H1 (cell line): ENCODE results near the gene CHMP4B. TPM values are rescaled to one million over a fixed set of nuclear protein-coding genes. Genes with fewer than 3 reads are reported as not detected.

Experiments
- ATF2 ChIP-seq: IDR thresholded peaks from 2 replicates; pipeline ENCODE4 v1.6.1; 2012; ENCODE audit warnings: low read length, inconsistent platforms
- BCL11A ChIP-seq, 2 experiments: IDR thresholded peaks; one replicate each; pipeline ENCODE4 v1.6.1; 2011; ENCODE audit warnings: low read depth in 2 of 2, low read length in 2 of 2, mild to moderate bottlenecking in 2 of 2
- BRCA1 ChIP-seq: IDR thresholded peaks from 2 replicates; pipeline ENCODE4 v1.6.1; 2012; ENCODE audit warnings: low read depth, low read length, improper control_type of control experiment
- CEBPB ChIP-seq: IDR thresholded peaks from 2 replicates; pipeline ENCODE4 v1.6.1; 2012; ENCODE audit warnings: low read depth, low read length
- E2F6 ChIP-seq: IDR thresholded peaks from 2 replicates; pipeline ENCODE4 v1.6.1; 2012; ENCODE audit warnings: inconsistent platforms
- EP300 ChIP-seq, 2 experiments: IDR thresholded peaks; 1 replicate in 1 of 2; 2 replicates in 1 of 2; pipeline ENCODE4 v1.6.1; 2011 to 2012; ENCODE audit warnings: low read depth in 2 of 2, low read length in 2 of 2, mild to moderate bottlenecking in 2 of 2, borderline replicate concordance in 1 of 2, inconsistent platforms in 1 of 2, moderate library complexity in 1 of 2
- GABPA ChIP-seq: IDR thresholded peaks from 2 replicates; pipeline ENCODE4 v1.6.1; 2011; ENCODE audit warnings: mild to moderate bottlenecking, low read length, moderate library complexity, borderline replicate concordance; ENCODE audit not compliant: insufficient read depth
- HDAC6 ChIP-seq: IDR thresholded peaks from one replicate; pipeline ENCODE4 v1.7.1; 2012; ENCODE audit warnings: low read depth, mild to moderate bottlenecking, inconsistent platforms, low read length, moderate library complexity
- JUN ChIP-seq: IDR thresholded peaks from 2 replicates; pipeline ENCODE4 v1.6.1; 2011; ENCODE audit warnings: low read depth, mild to moderate bottlenecking, improper control_type of control experiment, low read length
- KDM5A ChIP-seq: fragments of 200-600 bp; IDR thresholded peaks from 2 replicates; pipeline ENCODE4 v1.7.1; 2012; ENCODE audit warnings: mild to moderate bottlenecking, low read length, inconsistent platforms, mixed read lengths
- POLR2A ChIP-seq, 2 experiments: IDR thresholded peaks; 1 replicate in 1 of 2; 2 replicates in 1 of 2; pipeline ENCODE4 v1.6.1; 2011; ENCODE audit warnings: low read depth in 2 of 2, low read length in 2 of 2, mild to moderate bottlenecking in 2 of 2; ENCODE audit errors: control extremely low read depth in 1 of 2
- RFX5 ChIP-seq: IDR thresholded peaks from 2 replicates; pipeline ENCODE4 v1.6.1; 2011; ENCODE audit warnings: low read depth, low read length, improper control_type of control experiment, borderline replicate concordance
- RXRA ChIP-seq: IDR thresholded peaks from 2 replicates; pipeline ENCODE4 v1.6.1; 2011; ENCODE audit warnings: low read depth, mild to moderate bottlenecking, low read length, moderate library complexity; ENCODE audit not compliant: insufficient read depth
- SIN3A ChIP-seq, 2 experiments: IDR thresholded peaks in 1 of 2; conservative IDR thresholded peaks in 1 of 2; 2 replicates each; pipeline ENCODE4 v1.6.1; 2011 to 2012; ENCODE audit warnings: low read length in 2 of 2, improper control_type of control experiment in 1 of 2, low read depth in 1 of 2, mild to moderate bottlenecking in 1 of 2
- SP1 ChIP-seq: IDR thresholded peaks from 2 replicates; pipeline ENCODE4 v1.6.1; 2011; ENCODE audit warnings: low read depth, low read length
- SRF ChIP-seq: IDR thresholded peaks from 2 replicates; pipeline ENCODE4 v1.6.1; 2011; ENCODE audit warnings: mild to moderate bottlenecking, low read depth, low read length, moderate library complexity
- TAF1 ChIP-seq: IDR thresholded peaks from 2 replicates; pipeline ENCODE4 v1.6.1; 2011; ENCODE audit warnings: mild to moderate bottlenecking, low read depth, low read length
- TAF7 ChIP-seq: optimal IDR thresholded peaks from 2 replicates; pipeline ENCODE3; 2011; ENCODE audit warnings: low read depth, mild to moderate bottlenecking, inconsistent platforms, low read length, moderate library complexity, borderline replicate concordance
- TCF12 ChIP-seq: IDR thresholded peaks from 2 replicates; pipeline ENCODE4 v1.6.1; 2011; ENCODE audit warnings: low read depth, mild to moderate bottlenecking, low read length
- YY1 ChIP-seq: IDR thresholded peaks from 2 replicates; pipeline ENCODE4 v1.6.1; 2011; ENCODE audit warnings: low read depth, mild to moderate bottlenecking, low read length
- polyA plus RNA-seq, 7 experiments: library from polyadenylated mRNA; depleted of rRNA in 3 of 7; stranded (reverse) in 5 of 7; unstranded in 2 of 7; fragments of >200 nt in 5 of 7; fragments of 200-250 nt in 2 of 7; gene quantifications; 1 replicate in 5 of 7; 2 replicates in 1 of 7; 4 replicates in 1 of 7; pipeline versions ENCODE4 v1.2.1 to v1.2.3, GENCODE V29; 2011 to 2013; ENCODE audit warnings: missing spikeins in 2 of 7, mixed read lengths in 2 of 7
- total RNA-seq: library from RNA; stranded (reverse); fragmentation: NEBNext Ultra II Directional; extraction: Animal tissue kit (Norgen Biotek cat#: 25700); gene quantifications from 2 replicates; pipeline ENCODE4 v1.2.1, GENCODE V29; 2021
- TF ChIP-seq, protein P1 (sequence below): IDR thresholded peaks from 2 replicates; pipeline ENCODE4 v1.6.1; 2011; ENCODE audit warnings: low read depth, mild to moderate bottlenecking, low read length; ENCODE audit not compliant: insufficient read depth

Gene CHMP4B
- total and polyA plus RNA-seq, 2 of the 8 experiments (the other 6 are each of a cell fraction or from before 2014, with no cell fraction given): 38.6 to 66.3 TPM

DNA sequence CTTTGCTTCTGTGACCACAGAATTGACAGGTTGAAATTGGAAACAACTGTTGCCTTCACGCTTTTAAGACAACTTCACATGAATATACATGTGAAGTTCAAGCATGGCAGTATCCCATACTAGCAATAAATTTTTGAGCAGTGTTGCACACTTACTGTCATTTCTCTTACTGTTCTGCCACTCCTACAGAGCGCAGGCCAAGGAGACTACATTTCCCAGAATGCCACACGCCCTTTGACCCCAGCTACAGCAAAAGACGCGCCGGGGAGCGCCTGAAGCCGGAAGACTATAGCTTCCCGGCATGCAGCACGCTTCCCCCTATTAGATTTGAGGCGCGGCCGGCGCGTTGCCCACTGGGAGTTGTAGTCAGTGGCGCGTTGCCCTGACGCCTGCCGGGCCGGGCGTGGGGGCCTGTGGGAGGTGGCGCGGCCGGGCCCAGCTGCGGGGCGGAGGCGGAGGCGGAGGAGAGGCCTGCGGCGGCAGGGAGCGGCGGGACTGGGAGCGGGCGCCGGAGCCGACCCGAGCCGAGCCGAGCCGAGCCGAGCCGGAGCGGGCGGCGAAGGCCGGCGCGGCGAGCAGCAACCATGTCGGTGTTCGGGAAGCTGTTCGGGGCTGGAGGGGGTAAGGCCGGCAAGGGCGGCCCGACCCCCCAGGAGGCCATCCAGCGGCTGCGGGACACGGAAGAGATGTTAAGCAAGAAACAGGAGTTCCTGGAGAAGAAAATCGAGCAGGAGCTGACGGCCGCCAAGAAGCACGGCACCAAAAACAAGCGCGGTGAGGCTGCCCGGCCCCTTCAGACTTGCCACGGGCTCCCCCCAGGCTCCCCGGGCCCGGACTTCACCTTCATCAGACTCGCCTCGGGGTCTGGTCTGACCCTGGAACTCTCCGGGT, at the start of gene CHMP4B (continued):
- TF ChIP-seq EP300 (IDR thresholded peaks at IDR 0.05; ENCODE audit: borderline replicate concordance in 1 of 2, low read depth in 2 of 2, low read length in 2 of 2): no peak
- no peak for TF ChIP-seq TAF7
- TF ChIP-seq, protein P1, sequence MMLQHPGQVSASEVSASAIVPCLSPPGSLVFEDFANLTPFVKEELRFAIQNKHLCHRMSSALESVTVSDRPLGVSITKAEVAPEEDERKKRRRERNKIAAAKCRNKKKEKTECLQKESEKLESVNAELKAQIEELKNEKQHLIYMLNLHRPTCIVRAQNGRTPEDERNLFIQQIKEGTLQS: peak; percentile 97
- peak; percentile 54 to 92; a peak in 2 of 4 replicates for TF ChIP-seq SIN3A (conservative IDR thresholded peaks at IDR 0.05 in 1 of 2, IDR thresholded peaks at IDR 0.05 in 1 of 2; ENCODE audit: low read depth in 1 of 2, low read length in 2 of 2)
- TF ChIP-seq RXRA: no peak
- no peak for TF ChIP-seq JUN
- no peak for TF ChIP-seq CEBPB
- TF ChIP-seq GABPA: no peak
- no peak for TF ChIP-seq BRCA1
- TF ChIP-seq HDAC6: no peak
- no peak for TF ChIP-seq RFX5
- TF ChIP-seq TAF1: peak; percentile 63
- TF ChIP-seq SP1: no peak
- TF ChIP-seq KDM5A: no peak
- no peak for TF ChIP-seq ATF2
- TF ChIP-seq TCF12: peak; percentile 25; the same call in 1 of the 2 replicates
- TF ChIP-seq E2F6: no peak
- no peak for TF ChIP-seq BCL11A (IDR thresholded peaks at IDR 0.05; ENCODE audit: low read depth in 2 of 2, low read length in 2 of 2)
- TF ChIP-seq YY1: no peak
- peak in 1 of 2 experiments; percentile 64; a peak in 2 of 3 replicates for TF ChIP-seq POLR2A (IDR thresholded peaks at IDR 0.05; ENCODE audit: control extremely low read depth in 1 of 2, low read depth in 2 of 2, low read length in 2 of 2)
- TF ChIP-seq SRF: peak; percentile 71
